Measurements from ENCODE around the gene CMTM6.
A peak's percentile ranks its signal among the peaks of the same experiment; 100 is the strongest.
"Not testable (repeated sequence)": the region's sequence is repeated elsewhere in the genome, so short reads cannot be mapped to it uniquely, and the experiment has no call there.

CMTM6 gene

DNA sequence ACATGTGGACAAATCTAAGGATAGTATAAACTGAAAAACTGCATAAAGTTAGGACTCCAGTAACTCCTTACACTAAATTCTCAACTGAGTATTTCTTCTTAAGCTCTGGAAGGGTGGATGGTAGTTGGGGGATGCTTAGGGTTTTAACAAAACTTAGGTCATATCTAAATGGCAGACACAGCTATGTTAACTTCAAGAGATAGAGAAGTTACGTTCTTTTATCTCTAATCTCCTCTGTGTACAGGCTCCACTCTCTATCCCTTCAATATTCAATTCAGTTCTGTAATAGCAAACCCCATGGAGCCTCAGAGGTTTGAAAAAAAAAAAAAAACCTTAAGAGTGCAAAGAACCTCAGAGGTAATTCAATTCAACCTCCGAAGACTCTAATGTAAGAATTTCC is 3.1 kb downstream of the CMTM6 start:
- DNase-seq (ENCODE audit: low spot score) = no peak

GRCh38 chr3:32498992-32499391 is 3.7 kb downstream of the CMTM6 start:
- no peak for DNase-seq (ENCODE audit: low spot score)

DNA sequence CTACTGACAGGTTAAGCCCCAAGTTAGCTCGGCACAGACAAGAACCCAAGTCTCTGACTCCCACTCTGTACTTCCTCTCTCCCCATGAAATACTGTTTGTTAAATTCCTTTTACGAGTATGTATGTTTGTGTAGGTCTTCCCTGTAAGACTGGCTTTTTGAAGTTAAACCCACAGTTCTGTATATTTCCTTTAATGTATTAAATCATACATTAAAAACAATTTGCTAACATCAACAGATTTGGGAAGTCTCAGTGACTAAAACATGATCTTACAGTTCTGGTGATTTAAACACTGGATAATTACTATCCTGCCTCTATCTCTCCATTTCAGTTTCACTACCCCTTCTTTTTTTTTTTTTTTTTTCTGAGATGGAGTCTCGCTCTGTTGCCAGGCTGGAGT is 4.4 kb downstream of the CMTM6 start:
- no peak for DNase-seq (ENCODE audit: low spot score)

DNA sequence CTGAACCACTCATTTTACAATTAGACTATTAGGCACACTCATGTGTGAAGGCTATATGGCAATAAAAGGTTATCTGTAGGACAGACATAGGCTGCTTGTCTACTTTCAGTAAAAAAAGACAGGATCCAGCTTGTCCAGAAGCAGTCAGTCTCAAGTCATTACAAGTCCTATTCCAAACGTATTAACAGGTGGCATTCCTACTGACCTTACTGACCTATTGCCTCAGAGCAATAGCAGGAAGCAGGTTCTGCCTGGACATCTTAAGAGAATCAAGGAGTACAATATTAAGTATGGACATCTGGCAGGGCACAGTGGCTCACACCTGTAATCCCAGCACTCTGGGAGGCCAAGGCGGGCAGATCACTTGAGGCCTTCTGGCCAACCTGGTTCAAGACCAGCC is 7.0 kb downstream of the CMTM6 start:
- no peak for DNase-seq (ENCODE audit: low spot score)

DNA sequence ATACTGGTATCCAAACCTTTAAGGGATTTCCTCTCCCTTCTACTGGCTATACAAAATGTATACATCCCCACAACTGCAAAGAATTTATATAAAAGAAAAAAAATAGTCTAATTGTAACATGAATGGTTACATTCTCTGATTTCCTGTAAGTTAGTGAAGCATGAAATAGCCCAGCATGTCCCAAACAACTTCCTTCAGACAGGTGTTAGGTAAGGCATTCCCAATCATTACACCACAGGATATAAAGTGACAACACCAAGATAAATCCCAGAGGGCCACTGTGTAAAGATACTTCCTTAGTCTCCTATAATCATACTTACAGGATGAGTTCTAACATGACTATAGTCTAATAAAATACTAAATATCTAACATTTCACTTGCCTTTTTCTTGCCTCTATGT is 7.6 kb downstream of the CMTM6 start:
- no peak for DNase-seq (ENCODE audit: low spot score)

DNA sequence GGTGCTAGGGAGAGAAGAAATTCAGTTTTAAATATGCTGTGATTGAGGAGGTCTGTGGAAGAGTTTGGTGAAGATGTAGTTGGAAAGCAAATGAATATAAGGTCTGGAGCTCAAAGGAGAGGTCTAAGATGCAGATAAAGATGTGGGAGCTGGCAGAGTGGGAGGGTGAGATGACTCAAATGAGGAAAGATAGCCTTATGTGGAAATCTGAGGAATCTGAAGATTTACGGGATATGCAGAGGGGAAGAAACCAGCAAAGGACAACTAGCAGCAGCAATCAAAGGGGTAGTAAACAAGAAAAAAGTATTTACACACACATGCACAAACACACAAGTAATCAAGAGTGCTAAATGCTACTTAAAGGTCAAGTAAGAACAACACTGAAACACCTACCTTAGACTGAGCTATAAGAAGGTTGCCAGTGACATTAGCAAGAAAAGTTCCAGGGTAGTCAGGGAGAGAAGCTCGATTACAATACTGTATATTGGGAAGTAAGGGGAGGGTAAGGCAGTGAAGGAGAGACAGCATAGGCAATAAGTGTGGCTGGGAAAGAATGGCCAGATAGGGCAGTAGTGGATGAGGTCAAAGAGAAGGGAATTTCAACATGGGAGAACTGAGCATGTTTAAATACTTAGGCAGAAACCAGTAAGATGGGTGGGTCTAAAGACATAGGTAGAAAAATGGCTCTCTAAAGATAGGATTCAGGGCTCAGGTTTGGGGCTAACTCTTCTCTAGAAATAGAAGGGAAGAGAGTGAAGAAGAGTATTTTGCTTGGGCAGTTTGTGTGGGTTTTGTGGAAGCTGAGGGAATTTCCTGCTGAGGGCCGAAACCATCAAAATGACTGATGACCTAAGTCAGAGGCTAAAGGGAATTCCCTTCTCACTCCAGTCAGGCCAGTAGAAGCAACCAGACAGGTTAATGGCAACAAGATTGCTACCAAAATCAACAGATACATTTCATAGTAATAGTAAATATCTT is 8.9 kb downstream of the CMTM6 start:
- no peak for DNase-seq (ENCODE audit: low spot score)

GRCh38 chr3:32492684-32493436 is 9.8 kb downstream of the CMTM6 start:
- DNase-seq (ENCODE audit: low spot score) = no peak

DNA sequence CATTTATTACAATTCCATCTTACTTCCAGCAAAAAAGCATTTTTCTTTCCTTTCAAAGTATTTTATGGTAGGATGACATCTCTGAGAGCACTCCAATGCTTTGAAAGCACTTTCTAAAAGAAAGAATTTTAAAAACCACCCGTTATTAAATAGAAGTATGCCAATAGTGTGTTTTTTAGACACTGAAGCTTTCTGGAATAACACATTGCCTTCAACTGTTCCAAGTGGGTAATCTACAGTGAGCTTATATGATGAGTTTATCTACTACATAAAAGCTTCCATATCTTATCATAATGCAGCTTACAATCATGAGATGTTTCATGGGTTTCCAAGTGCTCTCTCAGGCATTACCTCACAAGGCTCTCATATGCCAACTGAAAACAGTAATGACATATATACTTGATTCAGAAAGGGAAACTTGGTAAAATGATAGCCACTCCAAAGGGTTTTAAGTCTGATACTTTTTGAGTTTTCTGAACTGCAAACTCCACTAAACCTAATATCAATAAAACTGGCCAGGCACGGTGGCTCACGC is 14.1 kb downstream of the CMTM6 start:
- no peak for DNase-seq (ENCODE audit: low spot score)

DNA sequence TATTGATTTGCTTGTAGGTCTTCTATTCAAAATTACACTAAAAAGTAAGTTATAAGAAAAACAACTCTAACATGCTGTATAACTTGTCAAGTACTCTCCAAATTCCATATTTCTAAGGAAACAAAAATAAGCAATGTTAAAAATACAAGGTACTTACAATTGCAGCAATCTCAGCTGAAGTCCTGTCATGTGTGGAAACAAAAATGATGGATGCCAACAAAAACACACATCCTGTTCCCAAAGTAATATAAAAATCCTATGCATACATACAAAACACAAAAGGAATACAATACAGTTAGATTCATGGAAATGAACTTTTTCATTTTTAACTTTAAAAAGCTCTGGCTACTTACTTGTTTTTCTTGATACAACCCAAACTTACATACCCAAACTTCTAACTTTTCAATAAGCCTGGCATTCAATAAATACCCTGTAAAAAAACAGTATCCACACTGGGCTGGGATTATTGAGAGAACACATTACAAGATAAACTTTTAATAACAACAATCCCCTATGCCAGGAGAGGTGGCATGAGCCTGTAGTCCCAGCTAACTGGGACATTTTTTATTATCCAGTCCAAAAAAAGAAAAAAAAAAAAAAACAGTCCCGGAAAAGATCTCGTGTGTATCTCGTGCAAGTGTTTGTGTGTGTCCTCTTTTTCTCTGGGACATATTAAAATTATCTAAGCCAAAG is 14.7 kb downstream of the CMTM6 start:
- no peak for DNase-seq (ENCODE audit: low spot score)

GRCh38 chr3:32484436-32484835 is 18.2 kb downstream of the CMTM6 start:
- no peak for DNase-seq (ENCODE audit: low spot score)

DNA sequence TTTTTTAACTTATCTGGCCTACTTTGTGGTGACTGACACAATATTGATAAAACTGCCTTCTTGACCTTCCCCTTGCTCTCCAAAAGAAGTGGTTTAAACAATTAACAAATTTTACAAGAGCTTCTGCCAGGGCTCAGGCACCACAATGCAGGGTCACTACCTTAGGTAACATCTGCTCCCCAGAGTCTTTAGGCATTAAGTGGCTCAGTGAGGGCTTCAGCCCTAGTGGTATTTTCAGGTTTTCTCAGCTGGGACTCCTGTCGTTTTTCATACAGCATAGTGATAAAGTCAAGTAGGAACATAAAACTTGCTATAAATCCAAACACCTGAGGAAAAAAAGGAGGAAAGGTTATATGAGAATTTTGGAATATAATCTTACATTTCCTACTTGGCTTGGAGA is 18.9 kb downstream of the CMTM6 start:
- DNase-seq (ENCODE audit: low spot score) = no peak

GRCh38 chr3:32482693-32483092 is 20.0 kb downstream of the CMTM6 start:
- DNase-seq (ENCODE audit: low spot score) = no peak

- no peak for DNase-seq (ENCODE audit: low spot score)
These were observed 20.6 kb downstream of the CMTM6 start for GRCh38 chr3:32481791-32482631.

- no peak for DNase-seq (ENCODE audit: low spot score)
These were observed 22.0 kb downstream of the CMTM6 start for GRCh38 chr3:32480604-32481003.

- DNase-seq (ENCODE audit: low spot score) = no peak
These were observed 28.5 kb downstream of the CMTM6 start for GRCh38 chr3:32474201-32474600.

DNA sequence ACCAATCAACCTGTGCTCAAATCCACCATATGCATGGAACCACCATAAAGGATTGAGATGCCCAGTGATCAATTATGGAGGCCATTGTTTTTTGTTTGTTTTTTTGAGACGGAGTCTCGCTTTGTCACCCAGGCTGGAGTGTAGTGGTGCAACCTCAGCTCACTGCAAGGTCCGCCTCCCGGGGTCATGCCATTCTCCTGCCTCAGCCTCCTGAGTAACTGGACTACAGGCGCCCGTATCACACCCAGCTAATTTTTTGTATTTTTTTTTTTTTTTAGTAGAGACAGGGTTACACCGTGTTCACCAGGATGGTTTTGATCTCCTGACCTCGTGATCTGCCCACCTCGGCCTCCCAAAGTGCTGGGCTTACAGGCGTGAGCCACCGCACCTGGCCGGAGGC is 30.5 kb downstream of the CMTM6 start:
- not testable (repeated sequence) for DNase-seq (ENCODE audit: low spot score)

DNA sequence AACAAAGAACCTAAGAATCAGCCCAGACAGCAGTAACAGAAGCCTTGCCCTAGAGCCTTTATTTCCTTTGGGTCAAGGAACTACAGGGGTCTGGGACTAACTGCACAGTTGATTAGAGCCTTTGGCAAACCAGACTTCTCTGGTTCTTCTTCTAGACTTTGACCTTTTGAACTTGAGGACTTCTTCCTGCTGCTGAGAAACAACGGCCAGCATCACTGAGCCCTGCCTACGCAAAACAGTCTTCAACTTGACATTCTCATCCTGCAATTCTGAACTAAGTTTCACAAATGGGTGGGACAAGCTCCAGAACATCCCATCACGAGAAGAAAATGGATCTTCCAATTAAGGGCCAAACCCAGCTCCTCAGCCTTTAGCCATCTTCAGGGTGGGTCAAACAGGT is 31.4 kb downstream of the CMTM6 start:
- no peak for DNase-seq (ENCODE audit: low spot score)

GRCh38 chr3:32470362-32470761 is 32.3 kb downstream of the CMTM6 start:
- DNase-seq (ENCODE audit: low spot score) = no peak

DNA sequence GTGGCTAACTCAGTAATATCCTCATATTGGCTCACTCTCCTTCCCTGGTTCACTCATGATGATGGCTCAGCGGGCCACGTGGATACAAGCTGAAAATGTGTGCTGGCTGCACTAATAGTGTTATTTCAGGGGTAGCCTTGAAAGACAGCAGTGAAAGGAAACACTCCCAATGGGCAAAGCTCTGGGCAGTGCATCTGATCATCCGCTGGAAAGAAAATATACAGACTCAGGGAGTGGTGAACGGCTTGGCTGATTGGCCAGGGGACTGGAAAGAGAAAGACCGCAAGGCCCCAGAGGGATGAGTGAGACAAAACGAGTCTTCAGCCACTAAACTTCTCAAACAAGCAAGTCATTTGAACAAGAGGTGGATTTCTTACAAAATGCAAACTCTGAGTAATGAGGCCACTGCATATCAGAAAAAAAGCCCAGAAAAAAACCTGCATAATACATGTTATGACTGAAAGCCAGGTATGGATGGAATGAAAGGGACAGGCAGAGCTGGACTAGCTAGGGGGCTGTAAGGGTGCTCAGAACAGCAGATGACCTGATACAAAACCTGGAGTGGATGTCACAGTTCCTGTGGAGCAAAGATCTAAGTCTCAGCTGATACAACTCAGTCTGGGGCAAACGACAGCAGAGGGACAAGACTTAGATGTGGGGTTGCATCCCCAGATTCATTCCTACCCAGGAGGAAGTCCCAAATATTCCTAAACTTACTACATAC is 33.3 kb downstream of the CMTM6 start:
- no peak for DNase-seq (ENCODE audit: low spot score)

DNA sequence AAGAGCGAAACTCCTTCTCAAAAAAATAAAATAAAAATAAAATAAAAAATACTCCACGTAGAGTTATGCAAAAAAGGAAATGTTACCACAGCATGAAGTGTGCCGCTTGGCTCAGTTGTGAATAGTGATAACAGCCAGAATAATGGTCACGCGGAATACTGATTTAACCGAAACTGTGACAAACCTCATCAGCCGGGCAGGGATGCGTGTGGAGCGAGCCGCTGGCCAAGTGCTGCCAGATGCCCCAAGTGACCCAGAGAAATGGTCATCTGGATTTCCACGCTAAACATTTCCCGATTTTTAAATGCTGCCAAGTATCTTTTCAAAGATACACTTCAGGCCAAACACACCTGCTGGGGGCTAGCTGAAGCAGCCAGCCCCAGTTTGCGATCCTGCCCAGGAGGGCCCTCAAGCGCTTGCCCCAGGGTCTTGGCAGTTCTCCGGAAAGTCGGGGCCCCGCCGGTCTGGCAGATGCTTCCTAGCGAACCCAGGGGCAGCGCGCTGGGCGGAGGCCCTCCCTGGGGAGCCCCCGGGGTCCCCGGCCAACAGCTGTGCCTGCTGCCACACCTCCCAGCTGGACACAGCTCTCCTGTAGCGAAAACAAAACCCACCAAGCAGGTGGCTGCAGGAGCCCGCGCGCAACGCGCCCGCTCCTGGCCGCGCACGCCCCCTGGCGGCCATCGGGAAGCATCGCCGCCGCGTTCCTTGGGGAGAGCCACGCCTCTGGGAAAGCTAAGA is 35.1 kb downstream of the CMTM6 start:
- peak; percentile 70 for DNase-seq (ENCODE audit: low spot score)

All from hematopoietic multipotent progenitor cell treated with erythropoietin and hydrocortisone succinate and interleukin-3 and kit ligand, for 15 days (in vitro differentiated cells).